HEK293 (cell line): ENCODE data around the gene RBM26.
A peak's percentile ranks its signal among the peaks of the same experiment; 100 is the strongest.

Experiments used
- CTCF ChIA-PET: fragments of 350-600 bp; formaldehyde crosslinking; extraction: SDS; loops from one replicate; lab custom pipeline; 2021; ENCODE audit warnings: antibody characterized with exemption; lab: Yijun Ruan, JAX
- POLR2A ChIA-PET: fragments of 300-600 bp; formaldehyde crosslinking; extraction: SDS; loops from one replicate; lab custom pipeline; 2020; ENCODE audit warnings: antibody characterized with exemption, inconsistent platforms; lab: Yijun Ruan, JAX
- H3K27ac ChIP-seq: fragments of 200-500 bp; sonication (Bioruptor generic); 2 replicates; pipeline ENCODE4 v1.5.1; 2014; ENCODE audit warnings: low read depth, low read length, control low read depth, inconsistent platforms; ENCODE audit errors: extremely low read depth
- H3K36me3 ChIP-seq, 2 experiments: fragments of 200-500 bp in 1 of 2; sonication (Bioruptor generic) in 1 of 2; 1 replicate in 1 of 2; 2 replicates in 1 of 2; pipeline ENCODE4 v1.5.1; 2014 to 2017; ENCODE audit warnings: inconsistent platforms in 2 of 2, low read length in 2 of 2; ENCODE audit not compliant: control insufficient read depth in 2 of 2, insufficient read depth in 1 of 2
- H3K4me1 ChIP-seq: fragments of 200-500 bp; sonication (Bioruptor generic); 2 replicates; pipeline ENCODE4 v1.5.1; 2014; ENCODE audit warnings: mild to moderate bottlenecking, low read length, inconsistent platforms; ENCODE audit not compliant: control insufficient read depth, insufficient read depth
- H3K4me3 ChIP-seq: 2 replicates; pipeline ENCODE4 v1.5.1; 2011; ENCODE audit warnings: low read depth, mild to moderate bottlenecking, control low read depth, low read length, moderate library complexity
- H3K9me3 ChIP-seq: fragments of 200-500 bp; sonication (Bioruptor generic); 2 replicates; pipeline ENCODE4 v1.5.1; 2014; ENCODE audit warnings: low read depth, low read length, inconsistent platforms; ENCODE audit not compliant: control insufficient read depth, insufficient read depth
- EGR2 ChIP-seq: fragments of 450-650 bp; formaldehyde crosslinking; IDR thresholded peaks from 2 replicates; pipeline ENCODE4 v1.5.1; 2016; ENCODE audit warnings: low read depth, missing biosample characterization, missing genetic modification characterization
- GLIS1 ChIP-seq: fragments of 450-650 bp; formaldehyde crosslinking; IDR thresholded peaks from 2 replicates; pipeline ENCODE4 v1.5.1; 2016; ENCODE audit warnings: missing biosample characterization, missing genetic modification characterization
- PRDM10 ChIP-seq: fragments of 450-650 bp; formaldehyde crosslinking; IDR thresholded peaks from 2 replicates; pipeline ENCODE4 v1.5.1; 2016; ENCODE audit warnings: missing biosample characterization, missing genetic modification characterization
- TRIM28 ChIP-seq: IDR thresholded peaks from 2 replicates; pipeline ENCODE4 v1.6.1; 2011; ENCODE audit warnings: low read length, control low read depth, borderline replicate concordance
- WT1 ChIP-seq: fragments of 450-650 bp; formaldehyde crosslinking; IDR thresholded peaks from 2 replicates; pipeline ENCODE4 v1.5.1; 2016; ENCODE audit warnings: missing biosample characterization, missing genetic modification characterization
- ZBTB20 ChIP-seq: fragments of 450-650 bp; formaldehyde crosslinking; IDR thresholded peaks from 2 replicates; pipeline ENCODE4 v1.5.1; 2016; ENCODE audit warnings: missing biosample characterization, missing genetic modification characterization
- ZFHX2 ChIP-seq: fragments of 450-650 bp; formaldehyde crosslinking; conservative IDR thresholded peaks from 2 replicates; pipeline ENCODE4 v1.5.1; 2016; ENCODE audit warnings: missing biosample characterization, missing genetic modification characterization
- ZNF140 ChIP-seq: fragments of 450-650 bp; formaldehyde crosslinking; IDR thresholded peaks from 2 replicates; pipeline ENCODE4 v1.5.1; 2016; ENCODE audit warnings: missing biosample characterization, missing genetic modification characterization
- ZNF350 ChIP-seq: fragments of 450-650 bp; formaldehyde crosslinking; IDR thresholded peaks from 2 replicates; pipeline ENCODE4 v1.5.0; 2017; ENCODE audit warnings: missing biosample characterization, mild to moderate bottlenecking, missing genetic modification characterization
- ZNF394 ChIP-seq: fragments of 450-650 bp; formaldehyde crosslinking; IDR thresholded peaks from 2 replicates; pipeline ENCODE4 v1.5.1; 2016; ENCODE audit warnings: missing biosample characterization, missing genetic modification characterization, mild to moderate bottlenecking, moderate library complexity, borderline replicate concordance
- ZNF548 ChIP-seq: fragments of 450-650 bp; formaldehyde crosslinking; IDR thresholded peaks from 2 replicates; pipeline ENCODE4 v1.5.1; 2016; ENCODE audit warnings: missing biosample characterization, missing genetic modification characterization
- ZNF558 ChIP-seq: fragments of 450-650 bp; formaldehyde crosslinking; IDR thresholded peaks from 2 replicates; pipeline ENCODE4 v1.5.1; 2016; ENCODE audit warnings: missing biosample characterization, missing genetic modification characterization
- ZNF624 ChIP-seq: fragments of 450-650 bp; formaldehyde crosslinking; IDR thresholded peaks from 2 replicates; pipeline ENCODE4 v1.5.1; 2017; ENCODE audit warnings: missing biosample characterization, missing genetic modification characterization
- ZNF660 ChIP-seq: fragments of 450-650 bp; IDR thresholded peaks from 2 replicates; pipeline ENCODE4 v1.5.1; 2018; ENCODE audit warnings: missing biosample characterization, mild to moderate bottlenecking, missing genetic modification characterization
- ZNF791 ChIP-seq: fragments of 450-650 bp; formaldehyde crosslinking; IDR thresholded peaks from 2 replicates; pipeline ENCODE4 v1.5.1; 2016; ENCODE audit warnings: missing biosample characterization, missing genetic modification characterization
- ZNF837 ChIP-seq: fragments of 450-650 bp; formaldehyde crosslinking; IDR thresholded peaks from 2 replicates; pipeline ENCODE4 v1.5.1; 2016; ENCODE audit warnings: missing biosample characterization, missing genetic modification characterization
- ZSCAN16 ChIP-seq: fragments of 450-650 bp; formaldehyde crosslinking; IDR thresholded peaks from 2 replicates; pipeline ENCODE4 v1.5.1; 2016; ENCODE audit warnings: missing biosample characterization, missing genetic modification characterization
- TF ChIP-seq, protein P1 (sequence below): fragments of 450-650 bp; formaldehyde crosslinking; IDR thresholded peaks from 2 replicates; pipeline ENCODE4 v1.5.1; 2016; ENCODE audit warnings: missing biosample characterization, missing genetic modification characterization
- TF ChIP-seq, protein P2 (sequence below): fragments of 450-650 bp; formaldehyde crosslinking; IDR thresholded peaks from 2 replicates; pipeline ENCODE4 v1.5.1; 2016; ENCODE audit warnings: missing biosample characterization, missing genetic modification characterization, borderline replicate concordance
- TF ChIP-seq, protein P3 (sequence below): fragments of 450-650 bp; IDR thresholded peaks from 2 replicates; pipeline ENCODE4 v1.5.1; 2018; ENCODE audit warnings: missing biosample characterization, mild to moderate bottlenecking, missing genetic modification characterization
- TF ChIP-seq, protein P4 (sequence below): fragments of 450-650 bp; IDR thresholded peaks from 2 replicates; pipeline ENCODE4 v1.5.1; 2018; ENCODE audit warnings: missing biosample characterization, missing genetic modification characterization

The RBM26 gene

DNA sequence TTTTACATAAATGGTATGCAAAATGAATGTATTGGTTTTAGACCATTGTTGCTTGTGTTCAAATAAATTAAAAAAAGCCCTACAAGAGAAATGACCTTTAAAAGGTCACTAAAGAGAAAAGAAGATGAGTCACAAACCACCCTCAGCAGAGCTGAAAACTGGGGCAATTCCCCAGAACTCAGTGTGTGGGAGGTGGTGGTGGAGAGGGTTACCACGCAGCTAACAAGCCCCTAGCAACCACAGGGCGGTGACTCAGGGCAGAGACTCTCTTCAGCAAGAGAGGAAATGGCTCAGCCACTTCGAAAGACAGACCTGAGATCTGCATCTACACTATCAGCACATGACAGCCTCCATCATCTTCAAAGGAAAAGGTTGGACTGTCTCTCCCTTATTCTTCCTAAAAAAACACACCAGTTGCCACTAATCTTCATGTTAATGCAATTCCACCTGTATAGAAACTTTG, 45.5 kb upstream of the RBM26 start:
- CTCF ChIA-PET = interaction anchor here (0.6 kb wide), 1 partner anchor 30 kb away, joined by 3 read pairs; no protein-coding TSS in a partner anchor
- TF ChIP-seq TRIM28 (0 out of 2 replicates have a peak, but pooled peaks have one; percentile 51), ZSCAN16 (tag by site-specific recombination) (no peak), ZNF660 (tag by site-specific recombination) (0 out of 2 replicates have a peak, but pooled peaks have one; percentile 15), ZNF558 (tag by site-specific recombination) (no peak), EGR2 (tag by site-specific recombination) (0 out of 2 replicates have a peak, but pooled peaks have one; percentile 32), GLIS1 (tag by site-specific recombination) (peak; percentile 38), ZFHX2 (tag by site-specific recombination) (peak; percentile 66)
- TF ChIP-seq, protein P1, sequence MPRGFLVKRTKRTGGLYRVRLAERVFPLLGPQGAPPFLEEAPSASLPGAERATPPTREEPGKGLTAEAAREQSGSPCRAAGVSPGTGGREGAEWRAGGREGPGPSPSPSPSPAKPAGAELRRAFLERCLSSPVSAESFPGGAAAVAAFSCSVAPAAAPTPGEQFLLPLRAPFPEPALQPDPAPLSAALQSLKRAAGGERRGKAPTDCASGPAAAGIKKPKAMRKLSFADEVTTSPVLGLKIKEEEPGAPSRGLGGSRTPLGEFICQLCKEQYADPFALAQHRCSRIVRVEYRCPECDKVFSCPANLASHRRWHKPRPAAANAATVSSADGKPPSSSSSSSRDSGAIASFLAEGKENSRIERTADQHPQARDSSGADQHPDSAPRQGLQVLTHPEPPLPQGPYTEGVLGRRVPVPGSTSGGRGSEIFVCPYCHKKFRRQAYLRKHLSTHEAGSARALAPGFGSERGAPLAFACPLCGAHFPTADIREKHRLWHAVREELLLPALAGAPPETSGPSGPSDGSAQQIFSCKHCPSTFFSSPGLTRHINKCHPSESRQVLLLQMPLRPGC (tag by site-specific recombination) = no peak
- Histone ChIP-seq H3K27ac (no peak overlapping the region), H3K4me3 (no peak overlapping the region), H3K36me3 (no peaks in the 10 kb centered on the region), H3K4me1 (no peaks in the 10 kb centered on the region), H3K9me3 (no peaks in the 10 kb centered on the region)
- POLR2A ChIA-PET = interaction anchor here (0.9 kb wide), 1 partner anchor 30 kb away, joined by 3 read pairs; the partner anchor contains the start of gene NDFIP2

DNA sequence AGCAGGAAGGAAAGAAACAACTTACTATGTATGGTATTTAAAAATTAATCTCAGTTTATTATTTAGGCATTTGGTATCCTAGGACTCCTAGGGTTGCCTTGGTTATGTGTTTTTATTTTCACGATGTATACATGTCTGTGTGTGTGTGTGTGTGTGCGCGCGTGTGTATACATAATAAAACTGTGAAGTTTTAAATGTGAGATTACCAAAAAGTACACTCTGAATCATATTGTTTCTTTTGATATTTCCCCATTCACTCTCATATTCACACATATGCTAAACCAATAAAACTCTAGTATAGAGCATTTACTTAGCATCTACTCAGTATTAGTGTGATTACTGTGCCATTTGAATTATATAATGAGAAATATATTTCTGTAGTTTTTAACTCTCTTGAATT, 44.1 kb upstream of the RBM26 start:
- CTCF ChIA-PET = no interaction called here
- Histone ChIP-seq H3K4me3 (no peak overlapping the region), H3K9me3 (no peaks in the 10 kb centered on the region), H3K4me1 (no peaks in the 10 kb centered on the region), H3K36me3 (no peaks in the 10 kb centered on the region), H3K27ac (no peak overlapping the region)
- POLR2A ChIA-PET = no interaction called here
- TF ChIP-seq, protein P2, sequence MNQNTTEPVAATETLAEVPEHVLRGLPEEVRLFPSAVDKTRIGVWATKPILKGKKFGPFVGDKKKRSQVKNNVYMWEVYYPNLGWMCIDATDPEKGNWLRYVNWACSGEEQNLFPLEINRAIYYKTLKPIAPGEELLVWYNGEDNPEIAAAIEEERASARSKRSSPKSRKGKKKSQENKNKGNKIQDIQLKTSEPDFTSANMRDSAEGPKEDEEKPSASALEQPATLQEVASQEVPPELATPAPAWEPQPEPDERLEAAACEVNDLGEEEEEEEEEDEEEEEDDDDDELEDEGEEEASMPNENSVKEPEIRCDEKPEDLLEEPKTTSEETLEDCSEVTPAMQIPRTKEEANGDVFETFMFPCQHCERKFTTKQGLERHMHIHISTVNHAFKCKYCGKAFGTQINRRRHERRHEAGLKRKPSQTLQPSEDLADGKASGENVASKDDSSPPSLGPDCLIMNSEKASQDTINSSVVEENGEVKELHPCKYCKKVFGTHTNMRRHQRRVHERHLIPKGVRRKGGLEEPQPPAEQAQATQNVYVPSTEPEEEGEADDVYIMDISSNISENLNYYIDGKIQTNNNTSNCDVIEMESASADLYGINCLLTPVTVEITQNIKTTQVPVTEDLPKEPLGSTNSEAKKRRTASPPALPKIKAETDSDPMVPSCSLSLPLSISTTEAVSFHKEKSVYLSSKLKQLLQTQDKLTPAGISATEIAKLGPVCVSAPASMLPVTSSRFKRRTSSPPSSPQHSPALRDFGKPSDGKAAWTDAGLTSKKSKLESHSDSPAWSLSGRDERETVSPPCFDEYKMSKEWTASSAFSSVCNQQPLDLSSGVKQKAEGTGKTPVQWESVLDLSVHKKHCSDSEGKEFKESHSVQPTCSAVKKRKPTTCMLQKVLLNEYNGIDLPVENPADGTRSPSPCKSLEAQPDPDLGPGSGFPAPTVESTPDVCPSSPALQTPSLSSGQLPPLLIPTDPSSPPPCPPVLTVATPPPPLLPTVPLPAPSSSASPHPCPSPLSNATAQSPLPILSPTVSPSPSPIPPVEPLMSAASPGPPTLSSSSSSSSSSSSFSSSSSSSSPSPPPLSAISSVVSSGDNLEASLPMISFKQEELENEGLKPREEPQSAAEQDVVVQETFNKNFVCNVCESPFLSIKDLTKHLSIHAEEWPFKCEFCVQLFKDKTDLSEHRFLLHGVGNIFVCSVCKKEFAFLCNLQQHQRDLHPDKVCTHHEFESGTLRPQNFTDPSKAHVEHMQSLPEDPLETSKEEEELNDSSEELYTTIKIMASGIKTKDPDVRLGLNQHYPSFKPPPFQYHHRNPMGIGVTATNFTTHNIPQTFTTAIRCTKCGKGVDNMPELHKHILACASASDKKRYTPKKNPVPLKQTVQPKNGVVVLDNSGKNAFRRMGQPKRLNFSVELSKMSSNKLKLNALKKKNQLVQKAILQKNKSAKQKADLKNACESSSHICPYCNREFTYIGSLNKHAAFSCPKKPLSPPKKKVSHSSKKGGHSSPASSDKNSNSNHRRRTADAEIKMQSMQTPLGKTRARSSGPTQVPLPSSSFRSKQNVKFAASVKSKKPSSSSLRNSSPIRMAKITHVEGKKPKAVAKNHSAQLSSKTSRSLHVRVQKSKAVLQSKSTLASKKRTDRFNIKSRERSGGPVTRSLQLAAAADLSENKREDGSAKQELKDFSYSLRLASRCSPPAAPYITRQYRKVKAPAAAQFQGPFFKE (tag by site-specific recombination) = no peak
- TF ChIP-seq, protein P3, sequence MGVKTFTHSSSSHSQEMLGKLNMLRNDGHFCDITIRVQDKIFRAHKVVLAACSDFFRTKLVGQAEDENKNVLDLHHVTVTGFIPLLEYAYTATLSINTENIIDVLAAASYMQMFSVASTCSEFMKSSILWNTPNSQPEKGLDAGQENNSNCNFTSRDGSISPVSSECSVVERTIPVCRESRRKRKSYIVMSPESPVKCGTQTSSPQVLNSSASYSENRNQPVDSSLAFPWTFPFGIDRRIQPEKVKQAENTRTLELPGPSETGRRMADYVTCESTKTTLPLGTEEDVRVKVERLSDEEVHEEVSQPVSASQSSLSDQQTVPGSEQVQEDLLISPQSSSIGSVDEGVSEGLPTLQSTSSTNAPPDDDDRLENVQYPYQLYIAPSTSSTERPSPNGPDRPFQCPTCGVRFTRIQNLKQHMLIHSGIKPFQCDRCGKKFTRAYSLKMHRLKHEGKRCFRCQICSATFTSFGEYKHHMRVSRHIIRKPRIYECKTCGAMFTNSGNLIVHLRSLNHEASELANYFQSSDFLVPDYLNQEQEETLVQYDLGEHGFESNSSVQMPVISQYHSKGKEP (tag by site-specific recombination) = no peak
- TF ChIP-seq ZBTB20 (tag by site-specific recombination) = no peak
- no peak for TF ChIP-seq ZNF140 (tag by site-specific recombination)
- TF ChIP-seq ZNF350 = no peak
- no peak for TF ChIP-seq WT1 (tag by site-specific recombination)
- no peak for TF ChIP-seq ZNF660 (tag by site-specific recombination)
- no peak for TF ChIP-seq ZNF394 (tag by site-specific recombination)
- no peak for TF ChIP-seq ZNF837 (tag by site-specific recombination)
- TF ChIP-seq ZNF791 = no peak
- TF ChIP-seq EGR2 (tag by site-specific recombination) = no peak
- TF ChIP-seq ZNF624 (tag by site-specific recombination) = no peak
- TF ChIP-seq ZNF548 = no peak
- TF ChIP-seq, protein P4, sequence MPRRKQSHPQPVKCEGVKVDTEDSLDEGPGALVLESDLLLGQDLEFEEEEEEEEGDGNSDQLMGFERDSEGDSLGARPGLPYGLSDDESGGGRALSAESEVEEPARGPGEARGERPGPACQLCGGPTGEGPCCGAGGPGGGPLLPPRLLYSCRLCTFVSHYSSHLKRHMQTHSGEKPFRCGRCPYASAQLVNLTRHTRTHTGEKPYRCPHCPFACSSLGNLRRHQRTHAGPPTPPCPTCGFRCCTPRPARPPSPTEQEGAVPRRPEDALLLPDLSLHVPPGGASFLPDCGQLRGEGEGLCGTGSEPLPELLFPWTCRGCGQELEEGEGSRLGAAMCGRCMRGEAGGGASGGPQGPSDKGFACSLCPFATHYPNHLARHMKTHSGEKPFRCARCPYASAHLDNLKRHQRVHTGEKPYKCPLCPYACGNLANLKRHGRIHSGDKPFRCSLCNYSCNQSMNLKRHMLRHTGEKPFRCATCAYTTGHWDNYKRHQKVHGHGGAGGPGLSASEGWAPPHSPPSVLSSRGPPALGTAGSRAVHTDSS (tag by site-specific recombination) = no peak
- no peak for TF ChIP-seq PRDM10 (tag by site-specific recombination)
